Keratinocyte (primary cell): ENCODE data around the gene C8B. TPM values are rescaled to one million over a fixed set of nuclear protein-coding genes. Genes with fewer than 3 reads are reported as not detected.

Source experiments
- DNase-seq: peaks from one replicate; pipeline ENCODE4 v3.0.0-alpha.2; 2011; ENCODE audit warnings: low read depth, missing footprints, low spot score
- FAIRE-seq: peaks from 2 replicates; lab custom pipeline; 2011; peaks lifted over from hg19 to GRCh38; lab: Jason Lieb, UNC
- H2AFZ ChIP-seq: 2 replicates; pipeline ENCODE4 v1.6.0; 2012; ENCODE audit warnings: low read length, control low read depth, inconsistent platforms; ENCODE audit not compliant: control insufficient read depth
- H3K27ac ChIP-seq: 2 replicates; pipeline ENCODE4 v1.5.1; 2011; ENCODE audit warnings: low read length; ENCODE audit not compliant: control insufficient read depth, insufficient read depth
- H3K27me3 ChIP-seq: 3 replicates; pipeline ENCODE4 v1.6.0; 2011; ENCODE audit warnings: low read length; ENCODE audit not compliant: control insufficient read depth, insufficient read depth; ENCODE audit errors: extremely low read depth
- H3K36me3 ChIP-seq, 2 experiments: 2 replicates in 1 of 2; 3 replicates in 1 of 2; pipeline ENCODE4 v1.5.1; 2011; ENCODE audit warnings: low read length in 2 of 2, mild to moderate bottlenecking in 1 of 2; ENCODE audit not compliant: control insufficient read depth in 2 of 2, insufficient read depth in 2 of 2; ENCODE audit errors: extremely low read depth in 1 of 2
- H3K4me1 ChIP-seq: 3 replicates; pipeline ENCODE4 v1.5.1; 2011; ENCODE audit warnings: low read length; ENCODE audit not compliant: control insufficient read depth, insufficient read depth; ENCODE audit errors: extremely low read depth
- H3K4me2 ChIP-seq: 3 replicates; pipeline ENCODE4 v1.6.0; 2011; ENCODE audit warnings: low read depth, low read length; ENCODE audit not compliant: control insufficient read depth, insufficient read depth; ENCODE audit errors: extremely low read depth
- H3K4me3 ChIP-seq, 3 experiments: fragments of 200-600 bp in 1 of 3; sonication (generic) in 1 of 3; 2 replicates in 2 of 3; 3 replicates in 1 of 3; pipeline ENCODE4 v1.5.1; 2011 to 2016; ENCODE audit warnings: low read length in 3 of 3, mild to moderate bottlenecking in 3 of 3, control low read depth in 2 of 3, inconsistent platforms in 1 of 3, low read depth in 1 of 3, mixed read lengths in 1 of 3, mixed run types in 1 of 3, moderate library complexity in 1 of 3; ENCODE audit not compliant: control insufficient read depth in 2 of 3, insufficient read depth in 2 of 3; ENCODE audit errors: extremely low read depth in 1 of 3
- H3K79me2 ChIP-seq: 2 replicates; pipeline ENCODE4 v1.6.0; 2012; ENCODE audit warnings: low read length; ENCODE audit not compliant: control insufficient read depth, insufficient read depth
- H3K9ac ChIP-seq: 3 replicates; pipeline ENCODE4 v1.6.0; 2011; ENCODE audit warnings: low read length; ENCODE audit not compliant: control insufficient read depth, insufficient read depth; ENCODE audit errors: extremely low read depth
- H3K9me1 ChIP-seq: 3 replicates; pipeline ENCODE4 v1.6.0; 2011; ENCODE audit warnings: low read length; ENCODE audit not compliant: control insufficient read depth, insufficient read depth; ENCODE audit errors: extremely low read depth
- H3K9me3 ChIP-seq: 2 replicates; pipeline ENCODE4 v1.5.1; 2012; ENCODE audit warnings: low read depth, low read length; ENCODE audit not compliant: control insufficient read depth
- H4K20me1 ChIP-seq: 3 replicates; pipeline ENCODE4 v1.6.0; 2011; ENCODE audit warnings: low read length; ENCODE audit not compliant: control insufficient read depth, insufficient read depth; ENCODE audit errors: extremely low read depth
- EZH2 ChIP-seq: IDR thresholded peaks from one replicate; pipeline ENCODE4 v1.6.1; 2012; ENCODE audit warnings: inconsistent platforms, mild to moderate bottlenecking, low read length, moderate library complexity
- dilution Hi-C: fragments of 300-500 bp; cut with MboI; formaldehyde crosslinking; loops from one replicate; pipeline ENCODE4 v1.7.0; 2020; ENCODE audit warnings: low sequenced_read_pairs; ENCODE audit not compliant: extremely low pct_ligation_motif_present
- polyA plus RNA-seq, 5 experiments: library from polyadenylated mRNA; depleted of rRNA in 3 of 5; stranded (reverse) in 3 of 5; stranded (forward) in 1 of 5; unstranded in 1 of 5; fragments of >200 nt; gene quantifications; 1 replicate in 1 of 5; 2 replicates in 3 of 5; 3 replicates in 1 of 5; pipeline versions ENCODE4 v1.2.1 to v1.2.3, GENCODE V29; 2011 to 2012; ENCODE audit warnings: missing spikeins in 2 of 5, low read depth in 1 of 5, low replicate concordance in 1 of 5
- TF ChIP-seq, protein P1 (sequence below), 3 experiments: IDR thresholded peaks in 1 of 3; conservative IDR thresholded peaks in 1 of 3; optimal IDR thresholded peaks in 1 of 3; 2 replicates in 2 of 3; 3 replicates in 1 of 3; pipeline versions ENCODE3 to v1.5.1; 2011; ENCODE audit warnings: low read length in 3 of 3, mild to moderate bottlenecking in 3 of 3, moderate library complexity in 2 of 3, control low read depth in 1 of 3, inconsistent platforms in 1 of 3; ENCODE audit not compliant: insufficient read depth in 2 of 3; ENCODE audit errors: extremely low read depth in 1 of 3

Gene C8B
- polyA plus RNA-seq, 1 donor (not counting 4 experiments of a cell fraction or from before 2014, with no cell fraction given), result 0.04 TPM

DNA sequence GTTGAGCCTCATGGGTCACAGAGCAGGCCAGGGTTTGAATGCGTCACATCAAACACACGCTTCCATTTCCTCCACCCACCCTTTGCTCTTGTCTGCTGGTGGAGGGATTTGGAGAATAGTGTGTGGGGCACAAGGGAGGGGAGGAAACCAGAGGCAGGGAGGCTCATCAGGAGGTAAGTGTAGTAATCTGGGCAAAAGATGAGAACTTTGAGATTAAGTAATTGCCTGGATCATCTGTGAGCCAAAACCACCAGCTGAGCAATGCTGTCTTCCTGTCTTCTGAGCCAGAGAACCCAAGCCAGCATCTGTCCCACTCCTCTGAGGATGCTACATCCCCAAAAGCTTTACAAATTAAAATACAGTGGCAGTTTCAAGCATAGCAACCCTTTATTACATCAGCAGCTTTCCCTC, 45.2 kb downstream of the C8B start:
- DNase-seq, result no peak
- no peak overlapping the region for H2AFZ ChIP-seq
- no peaks in the 10 kb centered on the region for H3K9me3 ChIP-seq
- no peak overlapping the region for H3K4me3 ChIP-seq
- H3K27me3 ChIP-seq, result no peaks in the 10 kb centered on the region
- TF ChIP-seq EZH2, result no peak
- TF ChIP-seq, protein P1, sequence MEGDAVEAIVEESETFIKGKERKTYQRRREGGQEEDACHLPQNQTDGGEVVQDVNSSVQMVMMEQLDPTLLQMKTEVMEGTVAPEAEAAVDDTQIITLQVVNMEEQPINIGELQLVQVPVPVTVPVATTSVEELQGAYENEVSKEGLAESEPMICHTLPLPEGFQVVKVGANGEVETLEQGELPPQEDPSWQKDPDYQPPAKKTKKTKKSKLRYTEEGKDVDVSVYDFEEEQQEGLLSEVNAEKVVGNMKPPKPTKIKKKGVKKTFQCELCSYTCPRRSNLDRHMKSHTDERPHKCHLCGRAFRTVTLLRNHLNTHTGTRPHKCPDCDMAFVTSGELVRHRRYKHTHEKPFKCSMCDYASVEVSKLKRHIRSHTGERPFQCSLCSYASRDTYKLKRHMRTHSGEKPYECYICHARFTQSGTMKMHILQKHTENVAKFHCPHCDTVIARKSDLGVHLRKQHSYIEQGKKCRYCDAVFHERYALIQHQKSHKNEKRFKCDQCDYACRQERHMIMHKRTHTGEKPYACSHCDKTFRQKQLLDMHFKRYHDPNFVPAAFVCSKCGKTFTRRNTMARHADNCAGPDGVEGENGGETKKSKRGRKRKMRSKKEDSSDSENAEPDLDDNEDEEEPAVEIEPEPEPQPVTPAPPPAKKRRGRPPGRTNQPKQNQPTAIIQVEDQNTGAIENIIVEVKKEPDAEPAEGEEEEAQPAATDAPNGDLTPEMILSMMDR (optimal IDR thresholded peaks at IDR 0.05 in 1 of 3, IDR thresholded peaks at IDR 0.05 in 1 of 3, conservative IDR thresholded peaks at IDR 0.05 in 1 of 3; ENCODE audit: extremely low read depth in 1 of 3, insufficient read depth in 2 of 3, low read length in 3 of 3), result no peak
- dilution Hi-C loops, result no loop called here
- H3K9ac ChIP-seq, result no peak overlapping the region
- no peaks in the 10 kb centered on the region for H4K20me1 ChIP-seq
- H3K9me1 ChIP-seq, result no peaks in the 10 kb centered on the region
- no peaks in the 10 kb centered on the region for H3K4me1 ChIP-seq
- no peak overlapping the region for H3K4me2 ChIP-seq
- no peak overlapping the region for H3K27ac ChIP-seq
- no peaks in the 10 kb centered on the region for H3K36me3 ChIP-seq
- no peaks in the 10 kb centered on the region for H3K79me2 ChIP-seq
- no peak for FAIRE-seq

DNA sequence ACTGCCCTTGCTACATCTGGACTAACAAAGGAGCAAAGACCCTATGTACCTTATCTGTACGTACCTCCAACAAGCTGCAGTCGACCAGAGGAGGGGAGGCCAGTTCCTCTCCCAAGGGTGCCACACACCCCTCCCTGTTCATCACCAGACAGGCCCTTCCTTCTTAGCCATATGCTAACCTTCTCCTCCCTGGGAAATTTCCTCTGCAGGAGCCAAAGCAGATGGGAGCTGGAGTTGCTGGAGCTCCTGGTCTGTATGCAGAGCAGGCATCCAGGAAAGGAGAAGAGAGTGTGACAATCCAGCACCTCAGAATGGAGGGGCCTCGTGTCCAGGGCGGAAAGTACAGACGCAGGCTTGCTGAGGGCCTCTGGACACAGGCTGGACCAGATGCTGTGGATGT, 48.5 kb downstream of the C8B start:
- Histone ChIP-seq H3K4me2 (no peak overlapping the region), H3K9me1 (no peaks in the 10 kb centered on the region), H3K27ac (no peak overlapping the region), H4K20me1 (no peaks in the 10 kb centered on the region), H2AFZ (no peak overlapping the region), H3K4me1 (no peaks in the 10 kb centered on the region), H3K4me3 (no peak overlapping the region), H3K79me2 (no peaks in the 10 kb centered on the region), H3K9ac (no peak overlapping the region), H3K27me3 (no peaks in the 10 kb centered on the region), H3K36me3 (no peaks in the 10 kb centered on the region), H3K9me3 (no peaks in the 10 kb centered on the region)
- DNase-seq (no peak), FAIRE-seq (no peak)
- dilution Hi-C loops, result no loop called here
- TF ChIP-seq, protein P1 (optimal IDR thresholded peaks at IDR 0.05 in 1 of 3, IDR thresholded peaks at IDR 0.05 in 1 of 3, conservative IDR thresholded peaks at IDR 0.05 in 1 of 3; ENCODE audit: extremely low read depth in 1 of 3, insufficient read depth in 2 of 3, low read length in 3 of 3), result no peak
- no peak for TF ChIP-seq EZH2
